ENCODE results near the gene PPAT.

The PPAT gene

GRCh38 chr4:56360071-56360470 is 75.3 kb downstream of the PPAT start:
- Histone ChIP-seq H3K4me3 (ENCODE audit: insufficient read length, low read depth) (no peak overlapping the region), H3K4me1 (ENCODE audit: insufficient read depth, insufficient read length) (no peaks in the 10 kb centered on the region), H3K9me3 (ENCODE audit: insufficient read depth, low read length) (peaks cover 16% of the 10 kb centered on the region), H3K36me3 (ENCODE audit: insufficient read depth, insufficient read length, low read length) (peaks cover 5% of the 10 kb centered on the region), H3K9ac (ENCODE audit: insufficient read length, low read depth) (no peak overlapping the region), H3K27me3 (ENCODE audit: insufficient read depth, insufficient read length) (no peaks in the 10 kb centered on the region)
- DNase-seq (ENCODE audit: low read depth, low spot score) = no peak
- TF ChIP-seq YY1 (IDR thresholded peaks at IDR 0.05; ENCODE audit: insufficient read depth, insufficient read length) (no peak), ZNF274 (IDR thresholded peaks at IDR 0.05; ENCODE audit: low read depth, low read length) (no peak), SUZ12 (IDR thresholded peaks at IDR 0.05; ENCODE audit: extremely low read depth, insufficient read depth, insufficient read length) (no peak)

GRCh38 chr4:56356650-56357049 is 78.8 kb downstream of the PPAT start:
- no peak overlapping the region for H3K9ac ChIP-seq (ENCODE audit: insufficient read length, low read depth)

DNA sequence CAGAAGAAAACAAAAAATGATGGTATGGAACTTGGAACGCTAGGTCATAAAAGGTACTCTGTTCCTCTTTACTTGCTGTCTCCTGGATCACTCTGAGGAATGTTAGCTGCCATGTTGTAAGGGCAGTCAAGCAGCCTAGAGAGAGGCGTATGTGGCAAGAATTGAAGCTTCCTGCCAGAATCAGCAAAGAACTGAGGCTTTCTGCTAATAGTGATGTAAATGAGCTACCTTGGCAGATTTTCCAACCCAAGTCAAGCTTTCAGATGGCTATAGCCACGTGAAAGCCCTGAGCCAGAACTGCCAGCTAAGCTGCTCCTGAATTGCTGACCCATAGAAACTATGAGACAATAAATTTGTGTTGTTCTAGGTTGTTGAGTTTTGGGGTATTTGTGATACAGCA is 86.8 kb downstream of the PPAT start:
- Histone ChIP-seq H3K4me1 (ENCODE audit: insufficient read depth, insufficient read length) (no peaks in the 10 kb centered on the region), H3K27me3 (ENCODE audit: insufficient read depth, insufficient read length) (no peaks in the 10 kb centered on the region), H3K9me3 (ENCODE audit: insufficient read depth, low read length) (no peaks in the 10 kb centered on the region), H3K4me3 (ENCODE audit: insufficient read length, low read depth) (no peak overlapping the region), H3K9ac (ENCODE audit: insufficient read length, low read depth) (no peak overlapping the region), H3K36me3 (ENCODE audit: insufficient read depth, insufficient read length, low read length) (peaks cover 7% of the 10 kb centered on the region)
- TF ChIP-seq SUZ12 (IDR thresholded peaks at IDR 0.05; ENCODE audit: extremely low read depth, insufficient read depth, insufficient read length) (no peak), ZNF274 (IDR thresholded peaks at IDR 0.05; ENCODE audit: low read depth, low read length) (no peak), YY1 (IDR thresholded peaks at IDR 0.05; ENCODE audit: insufficient read depth, insufficient read length) (no peak)
- DNase-seq (ENCODE audit: low read depth, low spot score) = no peak

More at GRCh38 chr4:56356650-56357049, 78.8 kb downstream of the PPAT start:
- Histone ChIP-seq H3K27me3 (ENCODE audit: insufficient read depth, insufficient read length) (no peaks in the 10 kb centered on the region), H3K4me3 (ENCODE audit: insufficient read length, low read depth) (no peak overlapping the region), H3K9me3 (ENCODE audit: insufficient read depth, low read length) (no peaks in the 10 kb centered on the region; the same call in 1 of the 2 replicates), H3K4me1 (ENCODE audit: insufficient read depth, insufficient read length) (no peaks in the 10 kb centered on the region), H3K36me3 (ENCODE audit: insufficient read depth, insufficient read length, low read length) (peaks cover 10% of the 10 kb centered on the region)
- TF ChIP-seq YY1 (IDR thresholded peaks at IDR 0.05; ENCODE audit: insufficient read depth, insufficient read length) = no peak
- TF ChIP-seq ZNF274 (IDR thresholded peaks at IDR 0.05; ENCODE audit: low read depth, low read length) = no peak
- TF ChIP-seq SUZ12 (IDR thresholded peaks at IDR 0.05; ENCODE audit: extremely low read depth, insufficient read depth, insufficient read length) = no peak
- DNase-seq (ENCODE audit: low read depth, low spot score) = no peak

DNA sequence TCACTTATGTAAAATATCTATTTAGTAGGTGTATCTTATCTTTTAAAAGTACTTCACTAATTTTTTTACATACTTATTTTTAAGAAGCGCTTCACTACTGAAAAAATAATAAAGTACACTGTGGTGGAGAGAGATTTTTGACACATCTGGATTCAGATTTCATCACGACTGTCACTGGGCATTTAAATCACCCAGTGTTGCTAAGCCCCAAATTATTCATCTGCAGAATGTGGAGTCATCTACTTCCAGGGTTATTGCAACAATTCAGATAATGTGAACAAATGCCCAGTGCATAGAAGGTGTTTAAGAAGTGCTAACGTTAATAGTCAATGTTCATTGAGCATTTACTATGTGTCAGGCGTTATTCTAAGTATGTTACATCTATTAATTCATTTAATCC is 90.0 kb downstream of the PPAT start:
- H3K9ac ChIP-seq (ENCODE audit: insufficient read length, low read depth) = no peak overlapping the region
- no peak for TF ChIP-seq YY1 (IDR thresholded peaks at IDR 0.05; ENCODE audit: insufficient read depth, insufficient read length)
- no peak for TF ChIP-seq SUZ12 (IDR thresholded peaks at IDR 0.05; ENCODE audit: extremely low read depth, insufficient read depth, insufficient read length)
- TF ChIP-seq ZNF274 (IDR thresholded peaks at IDR 0.05; ENCODE audit: low read depth, low read length) = no peak
- peaks cover 2% of the 10 kb centered on the region for H3K36me3 ChIP-seq (ENCODE audit: insufficient read depth, insufficient read length, low read length)
- no peaks in the 10 kb centered on the region for H3K9me3 ChIP-seq (ENCODE audit: insufficient read depth, low read length)
- no peak overlapping the region for H3K4me3 ChIP-seq (ENCODE audit: insufficient read length, low read depth)
- no peaks in the 10 kb centered on the region for H3K27me3 ChIP-seq (ENCODE audit: insufficient read depth, insufficient read length)
- H3K4me1 ChIP-seq (ENCODE audit: insufficient read depth, insufficient read length) = no peaks in the 10 kb centered on the region
- no peak for DNase-seq (ENCODE audit: low read depth, low spot score)

Data from NT2/D1 (cell line).